DMS153 (cell line): ENCODE measurements around the gene ABL2.

ENCODE experiments used
- DNase-seq: peaks from one replicate; lab custom pipeline; 2025; lab: John Stamatoyannopoulos, UW

ABL2 gene

DNA sequence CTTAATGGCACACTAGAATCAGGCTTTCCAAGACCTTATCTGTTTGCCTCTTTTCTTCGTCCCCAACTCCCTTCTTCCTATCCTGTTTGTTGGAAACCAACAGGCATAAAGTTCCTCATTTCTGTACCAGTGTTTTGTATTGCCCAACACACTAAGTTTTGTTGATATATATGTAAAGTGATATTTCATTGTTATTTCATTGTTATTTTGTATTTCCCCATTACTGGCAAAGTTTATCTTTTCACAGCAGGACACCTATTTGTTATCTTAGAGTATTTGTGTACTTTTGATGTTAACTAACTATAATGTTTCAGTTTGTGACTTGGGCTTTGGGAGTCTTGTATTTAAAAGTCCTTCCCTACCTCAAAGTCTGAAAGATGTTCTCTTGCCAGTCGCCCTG, 176.7 kb downstream of the ABL2 start:
- DNase-seq = no peak
